H9 (cell line): ENCODE data around the gene TNFRSF18. TPM values are rescaled to one million over a fixed set of nuclear protein-coding genes. Genes with fewer than 3 reads are reported as not detected.

Experiments
- DNase-seq: peaks from one replicate; pipeline ENCODE4 v3.0.0-alpha.2; 2017
- H2AFZ ChIP-seq: one replicate; pipeline ENCODE4 v1.6.1; 2013; ENCODE audit warnings: mild to moderate bottlenecking, low read length, control low read depth, moderate library complexity
- H2AK5ac ChIP-seq: 2 replicates; pipeline ENCODE4 v1.6.1; 2013; ENCODE audit warnings: low read length, control low read depth, mixed read lengths; ENCODE audit not compliant: insufficient read length
- H2BK120ac ChIP-seq: one replicate; pipeline ENCODE4 v1.6.1; 2013; ENCODE audit warnings: low read depth, mild to moderate bottlenecking, low read length, control low read depth, inconsistent platforms; ENCODE audit not compliant: poor library complexity, severe bottlenecking
- H2BK12ac ChIP-seq: 2 replicates; pipeline ENCODE4 v1.6.1; 2013; ENCODE audit warnings: low read length, control low read depth, mixed read lengths, low read depth; ENCODE audit not compliant: insufficient read length
- H2BK15ac ChIP-seq: 2 replicates; pipeline ENCODE4 v1.6.1; 2013; ENCODE audit warnings: low read depth, low read length, control low read depth
- H2BK20ac ChIP-seq: one replicate; pipeline ENCODE4 v1.6.1; 2013; ENCODE audit warnings: low read depth, mild to moderate bottlenecking, low read length, control low read depth, inconsistent platforms; ENCODE audit not compliant: poor library complexity, severe bottlenecking
- H2BK5ac ChIP-seq: 2 replicates; pipeline ENCODE4 v1.6.1; 2013; ENCODE audit warnings: low read length, control low read depth, mixed read lengths; ENCODE audit not compliant: insufficient read length
- H3K14ac ChIP-seq: 2 replicates; pipeline ENCODE4 v1.6.1; 2013; ENCODE audit warnings: low read length, control low read depth; ENCODE audit not compliant: insufficient read depth
- H3K18ac ChIP-seq: 2 replicates; pipeline ENCODE4 v1.6.1; 2013; ENCODE audit warnings: low read depth, mild to moderate bottlenecking, mixed read lengths, low read length, control low read depth; ENCODE audit not compliant: insufficient read length
- H3K23ac ChIP-seq: 2 replicates; pipeline ENCODE4 v1.6.1; 2013; ENCODE audit warnings: low read length, control low read depth, mixed read lengths, low read depth; ENCODE audit not compliant: insufficient read length
- H3K23me2 ChIP-seq: 2 replicates; pipeline ENCODE4 v1.6.1; 2013; ENCODE audit warnings: low read depth, mild to moderate bottlenecking, mixed read lengths, low read length, control low read depth; ENCODE audit not compliant: insufficient read length, poor library complexity, severe bottlenecking
- H3K27ac ChIP-seq: 2 replicates; pipeline ENCODE4 v1.5.1; 2013; ENCODE audit warnings: low read length, control low read depth, mixed read lengths, low read depth; ENCODE audit not compliant: insufficient read length
- H3K27me3 ChIP-seq: 2 replicates; pipeline ENCODE4 v1.6.1; 2013; ENCODE audit warnings: low read length, control low read depth, inconsistent platforms; ENCODE audit not compliant: insufficient read depth
- H3K4ac ChIP-seq: 2 replicates; pipeline ENCODE4 v1.6.1; 2013; ENCODE audit warnings: low read depth, mild to moderate bottlenecking, control low read depth, inconsistent platforms, low read length, moderate library complexity
- H3K4me1 ChIP-seq: 2 replicates; pipeline ENCODE4 v1.6.1; 2013; ENCODE audit warnings: low read length, control low read depth, inconsistent platforms; ENCODE audit not compliant: insufficient read depth
- H3K4me2 ChIP-seq: 2 replicates; pipeline ENCODE4 v1.6.1; 2013; ENCODE audit warnings: low read length, control low read depth, mixed read lengths; ENCODE audit not compliant: insufficient read length, insufficient read depth
- H3K56ac ChIP-seq: 2 replicates; pipeline ENCODE4 v1.6.1; 2013; ENCODE audit warnings: low read depth, mild to moderate bottlenecking, mixed read lengths, low read length, control low read depth; ENCODE audit not compliant: insufficient read length
- H3K79me1 ChIP-seq: 2 replicates; pipeline ENCODE4 v1.6.1; 2013; ENCODE audit warnings: low read depth, mild to moderate bottlenecking, moderate library complexity, low read length, control low read depth, inconsistent platforms; ENCODE audit not compliant: insufficient read depth, poor library complexity, severe bottlenecking
- H3K79me2 ChIP-seq: 2 replicates; pipeline ENCODE4 v1.6.1; 2013; ENCODE audit warnings: low read length, control low read depth, inconsistent platforms; ENCODE audit not compliant: insufficient read depth
- H3K9ac ChIP-seq: 2 replicates; pipeline ENCODE4 v1.6.1; 2013; ENCODE audit warnings: low read length, control low read depth, mixed read lengths; ENCODE audit not compliant: insufficient read length; ENCODE audit errors: extremely low read depth
- H3K9me3 ChIP-seq: one replicate; pipeline ENCODE4 v1.6.1; 2013; ENCODE audit warnings: low read depth, low read length, inconsistent platforms; ENCODE audit not compliant: control insufficient read depth
- H3T11ph ChIP-seq: one replicate; pipeline ENCODE4 v1.6.1; 2013; ENCODE audit warnings: mild to moderate bottlenecking, low read length, control low read depth, inconsistent platforms
- H4K20me1 ChIP-seq: one replicate; pipeline ENCODE4 v1.6.1; 2013; ENCODE audit not compliant: control insufficient read depth, insufficient read length, insufficient read depth
- H4K5ac ChIP-seq: 2 replicates; pipeline ENCODE4 v1.6.1; 2013; ENCODE audit warnings: low read depth, mild to moderate bottlenecking, mixed read lengths, low read length, control low read depth; ENCODE audit not compliant: insufficient read length
- H4K8ac ChIP-seq: replicated peaks from 2 replicates; pipeline ENCODE4 v1.6.1; 2013; ENCODE audit warnings: low read length, control low read depth, mixed read lengths, low read depth; ENCODE audit not compliant: insufficient read length
- H4K91ac ChIP-seq: 2 replicates; pipeline ENCODE4 v1.6.1; 2013; ENCODE audit warnings: low read depth, mild to moderate bottlenecking, moderate library complexity, mixed read lengths, low read length, control low read depth; ENCODE audit not compliant: insufficient read length
- H3K27ac Mint-ChIP-seq, 3 experiments: 2 replicates in 2 of 3; 3 replicates in 1 of 3; pipeline ENCODE4 v1.8.0; 2020 to 2021; ENCODE audit warnings: mixed read lengths in 3 of 3, mild to moderate bottlenecking in 1 of 3, moderate library complexity in 1 of 3
- H3K27me3 Mint-ChIP-seq: 2 replicates; pipeline ENCODE4 v1.8.0; 2021; ENCODE audit warnings: low read depth, mild to moderate bottlenecking, moderate library complexity, mixed read lengths
- H3K36me3 Mint-ChIP-seq, 3 experiments: 2 replicates in 2 of 3; 3 replicates in 1 of 3; pipeline ENCODE4 v1.8.0; 2020 to 2021; ENCODE audit warnings: low read depth in 3 of 3, mixed read lengths in 3 of 3; ENCODE audit not compliant: insufficient read depth in 1 of 3
- H3K4me1 Mint-ChIP-seq, 2 experiments: 2 replicates each; pipeline ENCODE4 v1.8.0; 2020; ENCODE audit warnings: mixed read lengths in 2 of 2
- H3K4me3 Mint-ChIP-seq, 2 experiments: 2 replicates in 1 of 2; 3 replicates in 1 of 2; pipeline ENCODE4 v1.8.0; 2020 to 2021; ENCODE audit warnings: mild to moderate bottlenecking in 2 of 2, mixed read lengths in 2 of 2, moderate library complexity in 1 of 2
- H3K9me3 Mint-ChIP-seq, 2 experiments: 2 replicates in 1 of 2; 3 replicates in 1 of 2; pipeline ENCODE4 v1.8.0; 2020; ENCODE audit warnings: mild to moderate bottlenecking in 2 of 2, mixed read lengths in 2 of 2, moderate library complexity in 1 of 2
- CTCF ChIP-seq: fragments of 200-600 bp; sonication (generic); conservative IDR thresholded peaks from 3 replicates; pipeline ENCODE4 v1.8.0; 2021; ENCODE audit warnings: antibody characterized with exemption, mild to moderate bottlenecking
- WGBS: extraction: QIAGEN DNeasy Blood & Tissue Kit; methylation state at CpG from one replicate; pipeline ENCODE4 v1.1.7; 2013; ENCODE audit warnings: missing lambda C conversion rate, low lambda C conversion rate, mixed read lengths; ENCODE audit not compliant: insufficient read length; ENCODE audit errors: extremely low coverage; 5-methylcytosine and 5-hydroxymethylcytosine counted together
- total RNA-seq: library from RNA; stranded (reverse); gene quantifications from 2 replicates; pipeline ENCODE4 v1.2.1, GENCODE V29; 2021

TNFRSF18 gene
- total RNA-seq, 1 experiment from 2014 or later = 2.0 TPM

- Histone ChIP-seq H2BK15ac (no peak overlapping the region), H3K23me2 (no peaks in the 10 kb centered on the region), H3K56ac (no peak overlapping the region), H3K14ac (no peak overlapping the region), H4K8ac (no peak overlapping the region), H2BK120ac (no peak overlapping the region), H2BK5ac (no peak overlapping the region), H3K79me2 (no peaks in the 10 kb centered on the region), H3K4me1 (peaks cover 3% of the 10 kb centered on the region; the same call in 1 of the 2 replicates), H3K4ac (no peak overlapping the region), H4K5ac (no peak overlapping the region), H3K27ac (no peak overlapping the region), H4K91ac (no peak overlapping the region), H3K23ac (no peak overlapping the region), H2AFZ (no peak overlapping the region), H2BK12ac (no peak overlapping the region), H2AK5ac (no peak overlapping the region), H3K4me2 (no peak overlapping the region), H3K9ac (no peak overlapping the region), H3K9me3 (no peaks in the 10 kb centered on the region), H4K20me1 (no peaks in the 10 kb centered on the region), H3K27me3 (no peaks in the 10 kb centered on the region), H2BK20ac (no peak overlapping the region), H3K79me1 (no peaks in the 10 kb centered on the region), H3T11ph (no peak overlapping the region), H3K18ac (no peak overlapping the region)
- no peak for TF ChIP-seq CTCF
- no CpG with 5 or more reads among the region's 21 CpGs for WGBS
- peak overlapping the region in 1 of 3 experiments; percentile 53; a peak in 2 of 7 replicates for H3K27ac Mint-ChIP-seq
- no peak overlapping the region for H3K4me3 Mint-ChIP-seq
- no peak for DNase-seq
- peaks cover 21 to 34% of the 10 kb centered on the region in 2 experiments for H3K4me1 Mint-ChIP-seq
- H3K27me3 Mint-ChIP-seq = peaks cover 11% of the 10 kb centered on the region
- H3K9me3 Mint-ChIP-seq = peaks cover 0 to 4% of the 10 kb centered on the region in 2 experiments; a peak in 2 of 5 replicates
- H3K36me3 Mint-ChIP-seq = peaks cover 1 to 10% (median 4%) of the 10 kb centered on the region in 3 experiments; a peak in 4 of 7 replicates
Observed at GRCh38 chr1:1177452-1178206, 28.8 kb downstream of the TNFRSF18 start.
